Thyroid gland (tissue), 4 donors: ENCODE data around the gene NT5DC4. TPM values are rescaled to one million over a fixed set of nuclear protein-coding genes. Genes with fewer than 3 reads are reported as not detected.

Source experiments
- DNase-seq, 2 donors: peaks; one replicate each; pipeline ENCODE4 v3.0.0-alpha.2; 2019
- H3K27ac ChIP-seq, 3 donors: fragments of 200-600 bp; sonication (generic); 1 replicate in 2 of 3; 2 replicates in 1 of 3; pipeline ENCODE4 v1.5.1; 2016 to 2019; ENCODE audit warnings: mild to moderate bottlenecking in 1 of 3, moderate library complexity in 1 of 3
- H3K27me3 ChIP-seq: fragments of 200-600 bp; sonication (generic); one replicate; pipeline ENCODE4 v1.5.1; 2019
- H3K36me3 ChIP-seq, 2 donors: fragments of 200-600 bp; sonication (generic); one replicate each; pipeline ENCODE4 v1.5.1; 2016 to 2019
- H3K4me1 ChIP-seq, 2 donors: fragments of 200-600 bp; sonication (generic); one replicate each; pipeline ENCODE4 v1.5.1; 2017 to 2019
- H3K4me3 ChIP-seq, 3 donors: fragments of 200-600 bp; sonication (generic); replicated peaks in 1 of 3; 1 replicate in 2 of 3; 2 replicates in 1 of 3; pipeline ENCODE4 v1.5.1; 2016; ENCODE audit warnings: mild to moderate bottlenecking in 1 of 3
- H3K9me3 ChIP-seq: fragments of 200-600 bp; sonication (generic); one replicate; pipeline ENCODE4 v1.5.1; 2017
- CTCF ChIP-seq, 6 experiments: fragments of 200-600 bp in 3 of 6; fragments of 450-650 bp in 3 of 6; sonication (generic) in 3 of 6; IDR thresholded peaks; one replicate each; pipeline ENCODE4 v1.5.1; 2016 to 2019; ENCODE audit warnings: antibody characterized with exemption in 6 of 6, mild to moderate bottlenecking in 2 of 6, inconsistent platforms in 1 of 6, moderate library complexity in 1 of 6
- POLR2A ChIP-seq, 2 donors: fragments of 450-650 bp; IDR thresholded peaks; one replicate each; pipeline ENCODE4 v1.6.1; 2017; ENCODE audit warnings: antibody characterized with exemption in 2 of 2, mild to moderate bottlenecking in 2 of 2, moderate library complexity in 1 of 2
- WGBS, 2 donors: methylation state at CpG; one replicate each; pipeline ENCODE4 v1.1.5; 2017; 5-methylcytosine and 5-hydroxymethylcytosine counted together
- intact Hi-C: fragments of 100-400 bp; cut with DNase I; formaldehyde crosslinking; loops from one replicate; pipeline ENCODE4 v1.15.1; 2023
- total RNA-seq, 4 donors: library from RNA; depleted of rRNA; stranded (reverse); fragments of >200 nt; gene quantifications; one replicate each; pipeline ENCODE4 v1.2.3, GENCODE V29; 2016

The NT5DC4 gene
- total RNA-seq, 4 donors from 2014 or later = not detected

- H3K4me3 ChIP-seq = no peak overlapping the region
Observed at GRCh38 chr2:112680666-112681101, 40.1 kb upstream of the NT5DC4 start.

GRCh38 chr2:112682101-112682500 is 38.7 kb upstream of the NT5DC4 start:
- TF ChIP-seq CTCF (IDR thresholded peaks at IDR 0.05) (no peak), POLR2A (IDR thresholded peaks at IDR 0.05) (no peak)
- Histone ChIP-seq H3K9me3 (no peaks in the 10 kb centered on the region), H3K27ac (no peak overlapping the region), H3K4me3 (no peak overlapping the region), H3K27me3 (no peaks in the 10 kb centered on the region), H3K4me1 (peaks cover 0 to 6% of the 10 kb centered on the region in 2 donors), H3K36me3 (no peaks in the 10 kb centered on the region)
- intact Hi-C loops = no loop called here
- peak; percentile 45 to 55 for DNase-seq
- WGBS, 2 donors = 56 to 69% methylated on average over 5 to 6 of the region's 7 CpGs

More at GRCh38 chr2:112680666-112681101, 40.1 kb upstream of the NT5DC4 start:
- Histone ChIP-seq H3K4me1 (peaks cover 0 to 6% of the 10 kb centered on the region in 2 donors), H3K9me3 (no peaks in the 10 kb centered on the region), H3K27me3 (no peaks in the 10 kb centered on the region), H3K27ac (no peak overlapping the region), H3K36me3 (no peaks in the 10 kb centered on the region)
- no peak for DNase-seq
- WGBS, 2 donors = 82 to 91% methylated on average over 5 of the region's 5 CpGs
- TF ChIP-seq POLR2A (IDR thresholded peaks at IDR 0.05) (no peak), CTCF (IDR thresholded peaks at IDR 0.05) (no peak)
- intact Hi-C loops = no loop called here

- 80 to 81% methylated on average over 12 of the region's 12 CpGs for WGBS, 2 donors
- H3K27me3 ChIP-seq = no peaks in the 10 kb centered on the region
- H3K4me3 ChIP-seq = no peak overlapping the region
- TF ChIP-seq POLR2A (IDR thresholded peaks at IDR 0.05) = no peak
- TF ChIP-seq CTCF (IDR thresholded peaks at IDR 0.05) = no peak
- intact Hi-C loops = no loop called here
- H3K27ac ChIP-seq = no peak overlapping the region
- H3K4me1 ChIP-seq = peaks cover 0 to 6% of the 10 kb centered on the region in 2 donors
- no peaks in the 10 kb centered on the region for H3K9me3 ChIP-seq
- no peaks in the 10 kb centered on the region for H3K36me3 ChIP-seq
- DNase-seq = no peak
Observed at GRCh38 chr2:112683550-112684414, 37.0 kb upstream of the NT5DC4 start.

GRCh38 chr2:112684415-112684775 is 36.4 kb upstream of the NT5DC4 start:
- H3K36me3 ChIP-seq = no peaks in the 10 kb centered on the region
- TF ChIP-seq CTCF (IDR thresholded peaks at IDR 0.05) (no peak), POLR2A (IDR thresholded peaks at IDR 0.05) (no peak)
- no peak overlapping the region for H3K27ac ChIP-seq
- H3K27me3 ChIP-seq = no peaks in the 10 kb centered on the region
- intact Hi-C loops = no loop called here
- no peak overlapping the region for H3K4me3 ChIP-seq
- DNase-seq = no peak
- 66 to 74% methylated on average over 3 of the region's 3 CpGs for WGBS, 2 donors
- H3K4me1 ChIP-seq = peaks cover 0 to 4% of the 10 kb centered on the region in 2 donors
- H3K9me3 ChIP-seq = no peaks in the 10 kb centered on the region

GRCh38 chr2:112685271-112685884 is 35.4 kb upstream of the NT5DC4 start:
- Histone ChIP-seq H3K36me3 (no peaks in the 10 kb centered on the region), H3K27ac (no peak overlapping the region), H3K27me3 (no peaks in the 10 kb centered on the region), H3K4me3 (no peak overlapping the region), H3K9me3 (no peaks in the 10 kb centered on the region), H3K4me1 (no peaks in the 10 kb centered on the region)
- TF ChIP-seq CTCF (IDR thresholded peaks at IDR 0.05) (no peak), POLR2A (IDR thresholded peaks at IDR 0.05) (no peak)
- no peak for DNase-seq
- WGBS, 2 donors = 89 to 92% methylated on average over 4 of the region's 4 CpGs
- intact Hi-C loops = no loop called here
